GM12872 (cell line): ENCODE measurements around the gene SIAH1.

Experiments used
- CTCF ChIP-seq: IDR thresholded peaks from 3 replicates; pipeline ENCODE4 v1.5.1; 2011; ENCODE audit warnings: low read depth, mild to moderate bottlenecking, low read length, moderate library complexity; ENCODE audit not compliant: insufficient read depth

Gene SIAH1

GRCh38 chr16:48374255-48374654, 11.0 kb downstream of the SIAH1 start:
- TF ChIP-seq CTCF, result no peak

- TF ChIP-seq CTCF, result no peak
These were observed 11.8 kb downstream of the SIAH1 start for GRCh38 chr16:48373258-48374029.

- no peak for TF ChIP-seq CTCF
These were observed 12.5 kb downstream of the SIAH1 start for GRCh38 chr16:48372744-48373143.

GRCh38 chr16:48371393-48371780, 13.8 kb downstream of the SIAH1 start:
- TF ChIP-seq CTCF, result no peak

- TF ChIP-seq CTCF, result no peak
These were observed 15.0 kb downstream of the SIAH1 start for GRCh38 chr16:48370229-48370628.

- TF ChIP-seq CTCF, result no peak
These were observed 15.4 kb downstream of the SIAH1 start for GRCh38 chr16:48369765-48370164.

GRCh38 chr16:48367441-48368049, 17.7 kb downstream of the SIAH1 start:
- TF ChIP-seq CTCF, result no peak
